Measurements from ENCODE around the gene TRIM52. TPM values are rescaled to one million over a fixed set of nuclear protein-coding genes. Genes with fewer than 3 reads are reported as not detected.

The TRIM52 gene
- total and polyA plus RNA-seq, 8 donors = 5.6 to 18.1 (median 8.7) TPM

DNA sequence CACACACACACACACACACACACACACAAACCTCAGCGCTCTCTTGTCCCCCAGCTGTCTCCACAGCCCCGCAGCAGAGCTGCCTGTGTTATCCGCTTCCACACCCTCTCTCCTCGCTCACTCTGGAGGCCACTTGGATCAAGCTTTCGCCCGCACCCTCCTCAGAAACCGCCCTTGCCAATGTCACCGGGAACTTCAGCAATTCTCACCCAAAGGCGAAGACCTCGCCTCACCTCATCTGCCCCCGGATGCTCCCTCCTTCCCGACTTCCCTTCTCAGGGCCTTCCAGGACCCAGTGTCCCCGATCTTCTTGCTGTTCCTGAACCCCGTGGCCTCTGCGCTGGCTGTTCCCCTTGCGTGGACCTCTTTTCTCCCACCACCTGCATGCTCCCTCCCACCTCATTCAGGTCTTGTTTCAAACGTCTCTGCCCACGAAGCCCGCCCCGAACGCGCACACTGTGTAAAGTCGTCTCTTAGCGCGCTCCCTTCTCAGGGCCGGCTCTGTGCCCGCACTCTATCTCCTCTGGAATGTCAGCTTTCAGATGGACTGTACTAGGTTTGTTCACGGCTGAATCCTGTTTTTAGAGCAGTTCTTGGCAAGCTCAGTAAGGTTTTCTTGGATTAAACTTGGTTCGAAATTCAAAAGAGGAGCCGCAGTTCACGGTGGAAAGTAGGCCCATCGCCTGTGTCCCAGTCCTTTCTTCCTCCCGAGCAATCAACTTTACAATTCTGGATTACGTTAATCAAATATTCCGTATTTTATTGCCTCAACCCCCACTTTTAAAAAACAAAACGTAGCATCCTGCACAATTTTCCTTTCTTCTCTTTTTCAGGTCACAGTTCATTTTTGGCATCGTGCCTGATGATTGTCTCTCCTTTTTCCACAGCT is 54.9 kb downstream of the TRIM52 start:
- DNase-seq (no peak), FAIRE-seq (no peak), ATAC-seq (no peak)
- no peaks in the 10 kb centered on the region for H3K9me3 ChIP-seq
- intact Hi-C loops (cut with DNase I) = no loop called here
- 37 to 40% methylated on average over 37 of the region's 37 CpGs for WGBS, 2 donors
- no peak overlapping the region for H3K27ac ChIP-seq
- TF ChIP-seq, protein P1, sequence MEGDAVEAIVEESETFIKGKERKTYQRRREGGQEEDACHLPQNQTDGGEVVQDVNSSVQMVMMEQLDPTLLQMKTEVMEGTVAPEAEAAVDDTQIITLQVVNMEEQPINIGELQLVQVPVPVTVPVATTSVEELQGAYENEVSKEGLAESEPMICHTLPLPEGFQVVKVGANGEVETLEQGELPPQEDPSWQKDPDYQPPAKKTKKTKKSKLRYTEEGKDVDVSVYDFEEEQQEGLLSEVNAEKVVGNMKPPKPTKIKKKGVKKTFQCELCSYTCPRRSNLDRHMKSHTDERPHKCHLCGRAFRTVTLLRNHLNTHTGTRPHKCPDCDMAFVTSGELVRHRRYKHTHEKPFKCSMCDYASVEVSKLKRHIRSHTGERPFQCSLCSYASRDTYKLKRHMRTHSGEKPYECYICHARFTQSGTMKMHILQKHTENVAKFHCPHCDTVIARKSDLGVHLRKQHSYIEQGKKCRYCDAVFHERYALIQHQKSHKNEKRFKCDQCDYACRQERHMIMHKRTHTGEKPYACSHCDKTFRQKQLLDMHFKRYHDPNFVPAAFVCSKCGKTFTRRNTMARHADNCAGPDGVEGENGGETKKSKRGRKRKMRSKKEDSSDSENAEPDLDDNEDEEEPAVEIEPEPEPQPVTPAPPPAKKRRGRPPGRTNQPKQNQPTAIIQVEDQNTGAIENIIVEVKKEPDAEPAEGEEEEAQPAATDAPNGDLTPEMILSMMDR (IDR thresholded peaks at IDR 0.05) = no peak
- H3K4me1 ChIP-seq = peaks cover 0 to 8% (median 0%) of the 10 kb centered on the region in 3 donors
- no peaks in the 10 kb centered on the region for H3K27me3 ChIP-seq
- no peaks in the 10 kb centered on the region for H3K36me3 ChIP-seq
- peak overlapping the region in 2 of 4 donors; percentile 35 to 70 for H3K4me3 ChIP-seq

Small RNA genes lying within 50 kb of the gene (microRNA-seq; reads per million reads assigned to microRNA genes)
- gene MIR4638 = 0 to 0.88 reads per million in 2 donors

Other genes with a start within 250 kb of the TRIM52 start
- 10 to 100 TPM in 1 of 6 donors, 1 to 10 TPM in 5; 2.7 to 21.2 (median 5.6) TPM for gene BTNL9, start 220.9 kb downstream of the TRIM52 start, total RNA-seq
- gene BTNL9, start 220.9 kb downstream of the TRIM52 start, polyA plus RNA-seq = 10 to 100 TPM; 38.2 to 57.0 TPM
- gene OR2V1, start 130.0 kb downstream of the TRIM52 start, total RNA-seq = not detected
- gene OR2V1, start 130.0 kb downstream of the TRIM52 start, polyA plus RNA-seq = not detected
- not detected for gene OR2V2, start 113.6 kb downstream of the TRIM52 start, total RNA-seq
- not detected for gene OR2V2, start 113.6 kb downstream of the TRIM52 start, polyA plus RNA-seq
- 10 to 100 TPM in 1 of 6 donors, 1 to 10 TPM in 5; 1.9 to 11.1 (median 3.9) TPM for gene TRIM7, start 55.9 kb downstream of the TRIM52 start, total RNA-seq
- gene TRIM7, start 55.9 kb downstream of the TRIM52 start, polyA plus RNA-seq = 1 to 10 TPM; 2.4 to 3.0 TPM
- 10 to 100 TPM; 11.4 to 22.1 (median 12.1) TPM for gene TRIM41, start 37.9 kb downstream of the TRIM52 start, total RNA-seq
- gene TRIM41, start 37.9 kb downstream of the TRIM52 start, polyA plus RNA-seq = 10 to 100 TPM; 17.3 to 28.7 TPM
- 1,000 to 10,000 TPM in 5 of 6 donors, 100 to 1,000 TPM in 1; 974 to 1,629 (median 1,266) TPM for gene RACK1, start 17.2 kb downstream of the TRIM52 start, total RNA-seq
- gene RACK1, start 17.2 kb downstream of the TRIM52 start, polyA plus RNA-seq = 1,000 to 10,000 TPM; 1,162 to 1,304 TPM
- under 1 TPM in 2 of 6 donors, not detected in 4; 0.23 to 0.24 TPM for gene OR4F3, start 106.1 kb upstream of the TRIM52 start, total RNA-seq
- gene OR4F3, start 106.1 kb upstream of the TRIM52 start, polyA plus RNA-seq = not detected

Measured in pancreas (tissue), 10 donors.